Mesendoderm (in vitro differentiated cells): ENCODE data around the gene AGBL1.

Source experiments
- DNase-seq: peaks from one replicate; pipeline ENCODE4 v3.0.0; 2013
- H2AK5ac ChIP-seq: 2 replicates; pipeline ENCODE4 v1.6.1; 2013; ENCODE audit warnings: low read length, inconsistent platforms
- H2BK120ac ChIP-seq: 2 replicates; pipeline ENCODE4 v1.6.1; 2013; ENCODE audit warnings: low read depth, mild to moderate bottlenecking, low read length, moderate library complexity, mixed read lengths
- H2BK15ac ChIP-seq: replicated peaks from 2 replicates; pipeline ENCODE4 v1.6.1; 2013; ENCODE audit warnings: low read depth, mild to moderate bottlenecking, moderate library complexity
- H2BK5ac ChIP-seq: 2 replicates; pipeline ENCODE4 v1.6.1; 2013; ENCODE audit warnings: low read length, inconsistent platforms
- H3K18ac ChIP-seq: 2 replicates; pipeline ENCODE4 v1.6.1; 2013; ENCODE audit warnings: mild to moderate bottlenecking, low read length, mixed read lengths
- H3K23ac ChIP-seq: one replicate; pipeline ENCODE4 v1.6.1; 2013; ENCODE audit warnings: low read length
- H3K27ac ChIP-seq: 2 replicates; pipeline ENCODE4 v1.5.1; 2013; ENCODE audit warnings: low read depth, mild to moderate bottlenecking, inconsistent platforms, low read length, moderate library complexity
- H3K27me3 ChIP-seq: 2 replicates; pipeline ENCODE4 v1.6.1; 2013; ENCODE audit warnings: low read length, control low read depth, mild to moderate bottlenecking, inconsistent platforms; ENCODE audit not compliant: insufficient read depth, poor library complexity
- H3K36me3 ChIP-seq: 2 replicates; pipeline ENCODE4 v1.6.1; 2013; ENCODE audit warnings: low read length, inconsistent platforms; ENCODE audit not compliant: control insufficient read depth, insufficient read depth
- H3K4ac ChIP-seq: one replicate; pipeline ENCODE4 v1.6.1; 2013; ENCODE audit warnings: low read depth, mild to moderate bottlenecking, low read length, moderate library complexity
- H3K4me1 ChIP-seq: 2 replicates; pipeline ENCODE4 v1.6.1; 2013; ENCODE audit warnings: low read depth, low read length, inconsistent platforms; ENCODE audit not compliant: control insufficient read depth
- H3K4me2 ChIP-seq: 2 replicates; pipeline ENCODE4 v1.6.1; 2013; ENCODE audit warnings: low read length
- H3K4me3 ChIP-seq: 2 replicates; pipeline ENCODE4 v1.5.1; 2013; ENCODE audit warnings: mild to moderate bottlenecking, low read length
- H3K56ac ChIP-seq: one replicate; pipeline ENCODE4 v1.6.1; 2013; ENCODE audit warnings: low read length
- H3K79me1 ChIP-seq: 2 replicates; pipeline ENCODE4 v1.6.1; 2013; ENCODE audit warnings: low read length, inconsistent platforms
- H3K79me2 ChIP-seq: 2 replicates; pipeline ENCODE4 v1.6.1; 2013; ENCODE audit warnings: mild to moderate bottlenecking, low read length; ENCODE audit not compliant: control insufficient read depth, insufficient read depth
- H3K9ac ChIP-seq: 2 replicates; pipeline ENCODE4 v1.6.1; 2013; ENCODE audit warnings: low read length, inconsistent platforms
- H4K5ac ChIP-seq: one replicate; pipeline ENCODE4 v1.6.1; 2013; ENCODE audit warnings: low read length
- H4K8ac ChIP-seq: one replicate; pipeline ENCODE4 v1.6.1; 2013; ENCODE audit warnings: low read depth, mild to moderate bottlenecking, control low read depth, low read length, moderate library complexity
- WGBS: extraction: QIAGEN DNeasy Blood & Tissue Kit; methylation state at CpG from one replicate; pipeline ENCODE4 v1.1.7; 2013; ENCODE audit warnings: low lambda C conversion rate, missing lambda C conversion rate; ENCODE audit not compliant: insufficient coverage; ENCODE audit errors: extremely low coverage; 5-methylcytosine and 5-hydroxymethylcytosine counted together

AGBL1 gene

DNA sequence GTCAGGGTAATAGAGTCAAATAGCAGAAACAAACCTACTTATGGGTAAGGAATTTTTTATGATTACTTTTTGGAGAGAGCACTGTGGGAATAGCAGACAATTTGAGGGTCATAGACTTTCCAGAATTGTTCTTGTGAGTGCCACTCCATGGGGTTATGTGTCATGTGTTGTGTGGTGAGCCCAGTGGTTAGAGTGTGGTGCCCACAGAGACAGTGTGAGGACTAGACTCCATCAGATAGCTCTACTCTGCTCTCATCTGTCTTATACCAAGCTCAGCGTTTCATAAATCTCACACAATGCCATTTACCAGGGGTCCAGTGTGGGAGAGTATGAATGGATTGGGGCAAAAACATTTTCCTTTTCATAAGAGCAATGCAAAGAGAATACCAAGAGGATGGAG is 188.9 kb downstream of the AGBL1 start:
- H3K79me2 ChIP-seq = no peaks in the 10 kb centered on the region
- H4K5ac ChIP-seq = no peak overlapping the region
- no CpG with 5 or more reads among the region's 1 CpG for WGBS
- H3K23ac ChIP-seq = no peak overlapping the region
- H3K4me1 ChIP-seq = no peaks in the 10 kb centered on the region
- no peaks in the 10 kb centered on the region for H3K36me3 ChIP-seq
- no peak overlapping the region for H2AK5ac ChIP-seq
- no peak overlapping the region for H4K8ac ChIP-seq
- H3K4me3 ChIP-seq = no peak overlapping the region
- H2BK15ac ChIP-seq = no peak overlapping the region
- no peak overlapping the region for H2BK5ac ChIP-seq
- no peak overlapping the region for H3K27ac ChIP-seq
- no peak for DNase-seq
- H3K56ac ChIP-seq = no peak overlapping the region
- no peak overlapping the region for H3K4ac ChIP-seq
- no peaks in the 10 kb centered on the region for H3K27me3 ChIP-seq
- no peak overlapping the region for H3K9ac ChIP-seq
- no peak overlapping the region for H3K18ac ChIP-seq
- no peak overlapping the region for H3K4me2 ChIP-seq
- no peak overlapping the region for H2BK120ac ChIP-seq
- H3K79me1 ChIP-seq = no peaks in the 10 kb centered on the region

DNA sequence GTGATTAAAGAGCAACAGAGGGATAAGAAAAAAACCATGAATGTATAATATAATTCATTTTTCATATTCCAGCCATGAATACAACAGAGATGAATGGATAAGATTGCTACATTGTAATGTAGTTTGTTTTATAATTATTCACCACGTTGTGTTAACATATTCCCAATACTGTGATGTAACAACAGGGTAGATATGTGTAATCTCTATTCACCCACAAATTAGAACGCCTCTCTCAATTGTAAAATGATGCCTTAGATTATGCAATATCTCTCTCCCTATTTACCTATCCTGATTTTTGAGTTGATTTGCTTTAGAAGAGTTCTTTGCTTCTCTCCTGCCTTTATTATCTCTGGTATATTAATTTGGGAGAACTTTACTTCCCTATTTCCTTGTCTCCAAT is 193.6 kb downstream of the AGBL1 start:
- Histone ChIP-seq H3K27me3 (no peaks in the 10 kb centered on the region), H3K79me2 (no peaks in the 10 kb centered on the region), H2BK15ac (no peak overlapping the region), H3K23ac (no peak overlapping the region), H3K79me1 (no peaks in the 10 kb centered on the region), H2AK5ac (no peak overlapping the region), H3K36me3 (no peaks in the 10 kb centered on the region), H2BK5ac (no peak overlapping the region), H3K56ac (no peak overlapping the region), H3K4me1 (no peaks in the 10 kb centered on the region), H3K4ac (no peak overlapping the region), H3K18ac (no peak overlapping the region), H3K4me3 (no peak overlapping the region), H4K8ac (no peak overlapping the region), H3K9ac (no peak overlapping the region), H4K5ac (no peak overlapping the region), H3K4me2 (no peak overlapping the region), H3K27ac (no peak overlapping the region), H2BK120ac (no peak overlapping the region)
- no peak for DNase-seq
- no CpG with 5 or more reads among the region's 2 CpGs for WGBS

DNA sequence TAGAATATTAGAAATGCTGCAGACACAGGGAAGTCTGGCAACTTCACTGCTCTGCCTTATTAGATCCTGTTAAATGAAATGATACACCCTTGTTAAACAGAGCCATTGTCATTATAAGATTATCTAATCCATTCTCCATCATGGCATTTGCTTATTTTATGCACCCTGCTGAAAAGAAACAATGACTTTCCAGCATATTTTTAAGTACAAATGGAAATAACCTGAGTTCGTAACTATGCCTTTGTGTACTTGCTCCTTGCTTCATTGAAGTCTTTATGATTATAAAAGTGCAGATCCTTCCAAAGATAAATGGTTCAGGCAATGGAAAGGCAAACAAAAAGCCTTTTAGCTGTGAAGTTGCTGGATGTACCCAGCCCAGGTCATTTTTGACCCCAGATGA is 195.7 kb downstream of the AGBL1 start:
- Histone ChIP-seq H4K8ac (no peak overlapping the region), H3K18ac (no peak overlapping the region), H3K23ac (no peak overlapping the region), H2BK120ac (no peak overlapping the region), H4K5ac (no peak overlapping the region), H3K56ac (no peak overlapping the region), H3K4me1 (no peaks in the 10 kb centered on the region), H3K9ac (no peak overlapping the region), H3K4ac (no peak overlapping the region), H2BK5ac (no peak overlapping the region), H3K27ac (no peak overlapping the region), H3K79me2 (no peaks in the 10 kb centered on the region), H3K36me3 (no peaks in the 10 kb centered on the region), H3K4me2 (no peak overlapping the region), H2AK5ac (no peak overlapping the region), H2BK15ac (no peak overlapping the region), H3K4me3 (no peak overlapping the region), H3K79me1 (no peaks in the 10 kb centered on the region), H3K27me3 (no peaks in the 10 kb centered on the region)
- no peak for DNase-seq
- no CpG with 5 or more reads among the region's 1 CpG for whole genome bisulfite sequencing

DNA sequence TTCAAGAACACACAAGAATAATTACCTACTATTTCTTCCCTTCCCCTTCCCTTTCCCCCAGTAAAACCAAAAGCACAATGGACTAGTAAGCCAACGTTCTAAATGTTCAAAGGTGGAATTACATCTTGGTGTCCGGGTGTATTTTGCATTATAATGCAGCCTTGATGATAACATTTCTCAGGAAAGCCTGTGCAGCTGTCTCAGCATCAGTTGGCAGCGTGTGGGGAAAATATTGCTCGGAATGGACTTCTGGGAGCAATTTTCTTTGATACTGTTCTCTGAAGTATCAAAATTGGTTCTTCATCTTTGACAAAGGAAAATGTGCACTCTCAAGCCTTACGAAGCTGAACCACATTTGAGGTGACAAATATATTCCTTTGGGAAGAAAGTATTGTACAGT is 198.9 kb downstream of the AGBL1 start:
- no peaks in the 10 kb centered on the region for H3K4me1 ChIP-seq
- H3K36me3 ChIP-seq = no peaks in the 10 kb centered on the region
- H2BK5ac ChIP-seq = no peak overlapping the region
- no peak for DNase-seq
- no peak overlapping the region for H4K5ac ChIP-seq
- no CpG with 5 or more reads among the region's 5 CpGs for WGBS
- H2BK15ac ChIP-seq = no peak overlapping the region
- no peaks in the 10 kb centered on the region for H3K27me3 ChIP-seq
- H3K56ac ChIP-seq = no peak overlapping the region
- no peak overlapping the region for H3K4ac ChIP-seq
- H3K18ac ChIP-seq = no peak overlapping the region
- no peak overlapping the region for H3K23ac ChIP-seq
- no peak overlapping the region for H2AK5ac ChIP-seq
- H3K4me2 ChIP-seq = no peak overlapping the region
- no peak overlapping the region for H3K4me3 ChIP-seq
- no peaks in the 10 kb centered on the region for H3K79me1 ChIP-seq
- no peak overlapping the region for H2BK120ac ChIP-seq
- H3K79me2 ChIP-seq = no peaks in the 10 kb centered on the region
- no peak overlapping the region for H3K27ac ChIP-seq
- H4K8ac ChIP-seq = no peak overlapping the region
- H3K9ac ChIP-seq = no peak overlapping the region

DNA sequence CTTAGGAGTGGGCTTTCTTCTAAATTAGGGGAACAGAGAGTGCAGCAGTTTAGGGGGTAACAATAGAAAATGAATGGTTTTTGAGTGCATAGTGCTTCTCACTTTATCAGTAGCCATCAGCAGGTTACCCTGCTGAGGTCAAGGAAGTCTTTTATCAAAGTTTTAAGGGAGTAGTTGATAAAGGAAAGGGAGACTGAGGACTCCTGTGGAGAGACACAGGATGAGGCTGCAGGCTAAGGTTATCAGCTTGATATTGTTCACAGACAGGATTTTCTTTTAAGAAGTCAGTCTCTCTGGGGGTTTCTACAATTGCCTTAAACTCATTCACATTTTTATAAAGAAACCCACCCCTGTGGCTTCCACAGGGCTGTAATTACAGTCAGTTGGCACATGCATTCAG is 205.0 kb downstream of the AGBL1 start:
- no peaks in the 10 kb centered on the region for H3K79me2 ChIP-seq
- H3K9ac ChIP-seq = no peak overlapping the region
- no peak overlapping the region for H3K4me2 ChIP-seq
- no peak overlapping the region for H3K56ac ChIP-seq
- H3K4me1 ChIP-seq = no peaks in the 10 kb centered on the region
- no peaks in the 10 kb centered on the region for H3K79me1 ChIP-seq
- H3K23ac ChIP-seq = no peak overlapping the region
- H2BK120ac ChIP-seq = no peak overlapping the region
- no peak overlapping the region for H2AK5ac ChIP-seq
- H3K4me3 ChIP-seq = no peak overlapping the region
- H4K5ac ChIP-seq = no peak overlapping the region
- H3K4ac ChIP-seq = no peak overlapping the region
- no peaks in the 10 kb centered on the region for H3K27me3 ChIP-seq
- no peak overlapping the region for H4K8ac ChIP-seq
- DNase-seq = peak; percentile 89
- H2BK5ac ChIP-seq = no peak overlapping the region
- H3K18ac ChIP-seq = no peak overlapping the region
- no peak overlapping the region for H3K27ac ChIP-seq
- no peaks in the 10 kb centered on the region for H3K36me3 ChIP-seq
- no peak overlapping the region for H2BK15ac ChIP-seq

DNA sequence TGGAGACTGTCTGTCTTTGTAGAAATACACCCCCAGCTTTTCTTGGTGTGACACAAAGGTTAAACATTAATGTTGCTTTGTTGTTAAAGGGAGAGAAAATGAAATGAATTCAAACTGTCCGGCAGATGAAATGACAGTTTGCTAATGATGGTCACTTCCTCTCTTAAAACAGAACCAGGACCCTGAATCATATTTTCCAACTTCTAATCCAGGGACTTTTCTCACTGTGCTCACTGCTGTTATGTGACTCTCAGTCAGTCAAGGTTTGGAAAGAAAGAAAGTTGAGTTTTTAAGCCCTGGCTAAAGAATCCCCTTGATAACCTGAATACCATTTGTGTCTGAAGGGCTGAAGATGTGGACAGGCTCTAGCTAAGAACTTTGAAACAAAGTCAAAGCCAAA is 215.8 kb downstream of the AGBL1 start:
- Histone ChIP-seq H3K4me2 (no peak overlapping the region), H3K27ac (no peak overlapping the region), H3K9ac (no peak overlapping the region), H2BK120ac (no peak overlapping the region), H4K5ac (no peak overlapping the region), H2AK5ac (no peak overlapping the region), H3K79me2 (no peaks in the 10 kb centered on the region), H3K4me3 (no peak overlapping the region), H3K23ac (no peak overlapping the region), H3K4ac (no peak overlapping the region), H3K79me1 (no peaks in the 10 kb centered on the region), H3K18ac (no peak overlapping the region), H3K27me3 (no peaks in the 10 kb centered on the region), H3K56ac (no peak overlapping the region), H2BK5ac (no peak overlapping the region), H3K4me1 (no peaks in the 10 kb centered on the region), H3K36me3 (no peaks in the 10 kb centered on the region), H4K8ac (no peak overlapping the region), H2BK15ac (no peak overlapping the region)
- WGBS = no CpG with 5 or more reads among the region's 1 CpG
- no peak for DNase-seq
